K562 (cell line): ENCODE results near the gene SSR2. TPM values are rescaled to one million over a fixed set of nuclear protein-coding genes. Genes with fewer than 3 reads are reported as not detected.
A peak's percentile ranks its signal among the peaks of the same experiment; 100 is the strongest.

Experiments
- BACH1 ChIP-seq: fragments of 200-800 bp; sonication (Bioruptor generic); IDR thresholded peaks from 2 replicates; pipeline ENCODE4 v1.6.1; 2016; ENCODE audit warnings: missing genetic modification characterization, missing compliant biosample characterization
- CREBBP ChIP-seq: IDR thresholded peaks from one replicate; pipeline ENCODE4 v1.6.1; 2012; ENCODE audit warnings: low read depth, mild to moderate bottlenecking, control low read depth, inconsistent platforms, low read length
- DIDO1 ChIP-seq: fragments of 450-650 bp; IDR thresholded peaks from 2 replicates; pipeline ENCODE4 v1.6.1; 2016; ENCODE audit warnings: low read depth, missing biosample characterization, missing genetic modification characterization
- DPF2 ChIP-seq: fragments of 450-650 bp; IDR thresholded peaks from 2 replicates; pipeline ENCODE4 v1.6.1; 2016
- EP400 ChIP-seq: fragments of 450-650 bp; IDR thresholded peaks from 2 replicates; pipeline ENCODE4 v1.6.1; 2017; ENCODE audit warnings: antibody characterized with exemption, mild to moderate bottlenecking, moderate library complexity
- ETV5 ChIP-seq: sonication (generic); formaldehyde crosslinking; IDR thresholded peaks from 2 replicates; pipeline ENCODE4 v1.4.0; 2020; ENCODE audit warnings: low read depth, mild to moderate bottlenecking, missing genetic modification reagents
- FOSL1 ChIP-seq: fragments of 200-800 bp; sonication (Bioruptor generic); conservative IDR thresholded peaks from 2 replicates; pipeline ENCODE4 v1.6.1; 2016; ENCODE audit warnings: missing genetic modification characterization, missing compliant biosample characterization
- ID3 ChIP-seq, 2 experiments: fragments of 250-450 bp in 1 of 2; fragments of 450-650 bp in 1 of 2; sonication (Bioruptor Pico) in 1 of 2; IDR thresholded peaks; 2 replicates each; pipeline versions ENCODE4 v1.6.1 to v1.8.0; 2016 to 2021; ENCODE audit warnings: mild to moderate bottlenecking in 2 of 2, moderate library complexity in 2 of 2, missing compliant biosample characterization in 1 of 2, missing genetic modification characterization in 1 of 2
- KDM1A ChIP-seq, 2 experiments: fragments of 450-650 bp; IDR thresholded peaks; 2 replicates each; pipeline ENCODE4 v1.6.1; 2016; ENCODE audit warnings: mild to moderate bottlenecking in 2 of 2
- MAZ ChIP-seq, 2 experiments: fragments of 450-650 bp in 1 of 2; sonication (generic) in 1 of 2; formaldehyde crosslinking; IDR thresholded peaks in 1 of 2; conservative IDR thresholded peaks in 1 of 2; 2 replicates each; pipeline versions ENCODE4 v1.4.0 to v1.5.0; 2020; ENCODE audit warnings: mild to moderate bottlenecking in 1 of 2, missing genetic modification reagents in 1 of 2
- MCM5 ChIP-seq: fragments of 450-650 bp; IDR thresholded peaks from 2 replicates; pipeline ENCODE4 v1.6.1; 2016; ENCODE audit warnings: low read depth
- NR1H2 ChIP-seq: sonication (generic); formaldehyde crosslinking; IDR thresholded peaks from 2 replicates; pipeline ENCODE4 v1.4.0; 2020; ENCODE audit warnings: mild to moderate bottlenecking, missing genetic modification reagents
- PCBP1 ChIP-seq: fragments of 200-400 bp; formaldehyde crosslinking; IDR thresholded peaks from 2 replicates; pipeline ENCODE4 v1.6.1; 2018; ENCODE audit warnings: mild to moderate bottlenecking, low read depth, low read length; ENCODE audit not compliant: poor library complexity, severe bottlenecking
- SAFB ChIP-seq: fragments of 200-400 bp; formaldehyde crosslinking; IDR thresholded peaks from 2 replicates; pipeline ENCODE4 v1.6.1; 2017; ENCODE audit warnings: low read depth, low read length, borderline replicate concordance
- SNRNP70 ChIP-seq: fragments of 200-400 bp; formaldehyde crosslinking; optimal IDR thresholded peaks from 2 replicates; pipeline ENCODE3; 2017; ENCODE audit warnings: low read depth, low read length
- TCF7 ChIP-seq: sonication (generic); IDR thresholded peaks from 2 replicates; pipeline ENCODE4 v1.6.1; 2016; ENCODE audit warnings: antibody characterized with exemption, borderline replicate concordance
- USF2 ChIP-seq: sonication (generic); formaldehyde crosslinking; IDR thresholded peaks from 2 replicates; pipeline ENCODE4 v1.5.0; 2020; ENCODE audit warnings: missing genetic modification reagents
- ZBED1 ChIP-seq: IDR thresholded peaks from 2 replicates; pipeline ENCODE4 v1.6.1; 2014
- ZFP36 ChIP-seq: fragments of 150-350 bp; IDR thresholded peaks from 2 replicates; pipeline ENCODE4 v1.6.1; 2018; ENCODE audit warnings: low read length, low read depth; ENCODE audit not compliant: partially characterized antibody
- ZNF124 ChIP-seq: sonication (generic); formaldehyde crosslinking; IDR thresholded peaks from 2 replicates; pipeline ENCODE4 v1.8.1; 2022; ENCODE audit warnings: missing genetic modification reagents
- ZNF24 ChIP-seq: fragments of 450-650 bp; IDR thresholded peaks from 2 replicates; pipeline ENCODE4 v1.6.1; 2016
- ZNF282 ChIP-seq: sonication (generic); formaldehyde crosslinking; IDR thresholded peaks from 2 replicates; pipeline ENCODE4 v1.8.1; 2023; ENCODE audit warnings: missing genetic modification reagents
- ZNF512 ChIP-seq: IDR thresholded peaks from 2 replicates; pipeline ENCODE4 v1.6.1; 2016; ENCODE audit warnings: missing genetic modification characterization, missing compliant biosample characterization
- polyA plus RNA-seq, 8 experiments: library from polyadenylated mRNA; depleted of rRNA in 4 of 8; stranded (reverse) in 5 of 8; unstranded in 3 of 8; fragments of >200 nt; fragmentation: Nextera tagmentation in 2 of 8; fragmentation: Illumina TruSeq in 1 of 8; extraction: Ambion mirVana in 2 of 8; extraction: Trizol in 1 of 8; gene quantifications; 2 replicates each; pipeline versions ENCODE4 v1.2.1 to v1.2.3, GENCODE V29; 2011 to 2014; ENCODE audit warnings: inconsistent platforms in 1 of 8, missing spikeins in 1 of 8
- total RNA-seq, 7 experiments: library from RNA; depleted of rRNA in 6 of 7; stranded (reverse); fragments of >200 nt in 6 of 7; fragmentation: Illumina TruSeq in 2 of 7; extraction: Trizol in 2 of 7; gene quantifications; 2 replicates each; pipeline versions ENCODE4 v1.2.1 to v1.2.3, GENCODE V29; 2011 to 2021; ENCODE audit warnings: low replicate concordance in 1 of 7
- TF ChIP-seq, protein P1 (sequence below): fragments of 450-650 bp; IDR thresholded peaks from 2 replicates; pipeline ENCODE4 v1.7.0; 2016; ENCODE audit warnings: borderline replicate concordance

The SSR2 gene
- total and polyA plus RNA-seq, 9 of the 15 experiments (the other 6 are each of a cell fraction or from before 2014, with no cell fraction given) = 161 to 411 (median 240) TPM

DNA sequence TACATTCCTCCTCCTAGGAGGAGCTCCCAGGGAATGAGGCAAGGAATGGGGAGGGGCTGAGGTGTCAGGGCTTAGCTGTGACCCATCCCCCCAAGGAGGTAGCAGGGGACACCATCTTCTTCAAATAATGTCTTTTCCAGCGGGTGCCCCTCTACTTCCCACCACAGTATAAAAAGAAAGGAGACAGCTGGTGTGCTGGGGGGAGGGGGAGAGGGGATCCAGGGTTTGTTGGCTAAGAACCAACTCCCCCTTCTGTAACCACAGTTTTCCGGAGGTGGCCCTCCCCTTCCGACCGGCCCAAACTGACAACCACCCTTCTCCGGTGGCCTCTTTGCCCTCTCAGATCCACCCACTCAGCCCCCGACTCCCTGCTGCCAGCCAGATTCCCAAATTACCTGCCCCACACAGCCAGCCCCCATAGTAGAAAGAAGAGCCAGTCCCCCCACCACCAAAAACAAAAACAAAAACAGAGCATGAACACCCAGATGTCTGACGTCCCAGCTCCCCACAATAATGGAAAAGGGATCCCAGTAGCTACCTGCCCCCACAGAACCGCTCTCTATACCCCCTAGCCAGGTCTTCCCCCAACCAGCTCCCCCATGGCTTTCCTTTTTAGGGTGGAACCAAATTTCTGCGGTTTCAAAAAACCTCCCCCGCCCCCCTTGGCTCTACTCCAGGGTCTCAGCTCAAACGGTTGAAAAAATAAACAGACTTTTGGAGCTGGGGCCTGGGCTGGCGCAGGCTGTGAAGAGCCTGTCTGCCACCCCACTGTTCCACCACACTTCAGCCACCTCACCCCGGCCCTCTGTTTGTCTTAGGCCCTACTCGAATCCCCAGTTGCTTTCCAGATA is 44.5 kb downstream of the SSR2 start (continued):
- TF ChIP-seq PCBP1 (no peak), ZNF512 (tag) (no peak), ETV5 (CRISPR knock-in tag) (peak; percentile 67; the same call in 1 of the 2 replicates), NR1H2 (CRISPR knock-in tag) (no peak), DPF2 (peak; percentile 62; the same call in 1 of the 2 replicates), DIDO1 (tag) (no peak), ZFP36 (no peak), FOSL1 (tag) (no peak), ZNF24 (no peak), SNRNP70 (no peak), ZBED1 (0 out of 2 replicates have a peak, but pooled peaks have one; percentile 41), MAZ (CRISPR knock-in tag; conservative IDR thresholded peaks at IDR 0.05 in 1 of 2, IDR thresholded peaks at IDR 0.05 in 1 of 2) (peak in 1 of 2 experiments; percentile 60; a peak in 1 of 4 replicates), BACH1 (tag) (no peak), USF2 (CRISPR knock-in tag) (no peak), ZNF282 (CRISPR knock-in tag) (no peak), ZNF124 (no peak), ID3 (CRISPR knock-in tag; IDR thresholded peaks at IDR 0.05) (no peak), ID3 (tag; IDR thresholded peaks at IDR 0.05) (no peak), TCF7 (no peak), SAFB (no peak), KDM1A (IDR thresholded peaks at IDR 0.05) (peak in 1 of 2 experiments; percentile 78; a peak in 2 of 4 replicates), MCM5 (no peak), CREBBP (no peak), EP400 (peak; percentile 25; the same call in 1 of the 2 replicates)
- TF ChIP-seq, protein P1, sequence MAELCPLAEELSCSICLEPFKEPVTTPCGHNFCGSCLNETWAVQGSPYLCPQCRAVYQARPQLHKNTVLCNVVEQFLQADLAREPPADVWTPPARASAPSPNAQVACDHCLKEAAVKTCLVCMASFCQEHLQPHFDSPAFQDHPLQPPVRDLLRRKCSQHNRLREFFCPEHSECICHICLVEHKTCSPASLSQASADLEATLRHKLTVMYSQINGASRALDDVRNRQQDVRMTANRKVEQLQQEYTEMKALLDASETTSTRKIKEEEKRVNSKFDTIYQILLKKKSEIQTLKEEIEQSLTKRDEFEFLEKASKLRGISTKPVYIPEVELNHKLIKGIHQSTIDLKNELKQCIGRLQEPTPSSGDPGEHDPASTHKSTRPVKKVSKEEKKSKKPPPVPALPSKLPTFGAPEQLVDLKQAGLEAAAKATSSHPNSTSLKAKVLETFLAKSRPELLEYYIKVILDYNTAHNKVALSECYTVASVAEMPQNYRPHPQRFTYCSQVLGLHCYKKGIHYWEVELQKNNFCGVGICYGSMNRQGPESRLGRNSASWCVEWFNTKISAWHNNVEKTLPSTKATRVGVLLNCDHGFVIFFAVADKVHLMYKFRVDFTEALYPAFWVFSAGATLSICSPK = no peak
